HepG2 (cell line): ENCODE results near the gene MARVELD3. TPM values are rescaled to one million over a fixed set of nuclear protein-coding genes. Genes with fewer than 3 reads are reported as not detected.

Source experiments
- AGO1 ChIP-seq: fragments of 200-400 bp; formaldehyde crosslinking; IDR thresholded peaks from 2 replicates; pipeline ENCODE4 v1.6.1; 2017; ENCODE audit warnings: mild to moderate bottlenecking, low read depth, low read length, moderate library complexity; ENCODE audit not compliant: poor library complexity, severe bottlenecking
- ELF3 ChIP-seq: IDR thresholded peaks from 2 replicates; pipeline ENCODE4 v1.6.1; 2016; ENCODE audit warnings: missing genetic modification reagents, missing compliant biosample characterization
- GFI1 ChIP-seq: sonication (generic); formaldehyde crosslinking; IDR thresholded peaks from 2 replicates; pipeline ENCODE4 v1.5.0; 2020; ENCODE audit warnings: missing genetic modification reagents, mild to moderate bottlenecking, borderline replicate concordance
- NR2F6 ChIP-seq, 2 experiments: IDR thresholded peaks; 2 replicates each; pipeline ENCODE4 v1.6.1; 2016; ENCODE audit warnings: antibody characterized with exemption in 1 of 2, mild to moderate bottlenecking in 1 of 2
- PAWR ChIP-seq: sonication (generic); formaldehyde crosslinking; IDR thresholded peaks from 2 replicates; pipeline ENCODE4 v1.4.0; 2020; ENCODE audit warnings: missing genetic modification reagents, mild to moderate bottlenecking, borderline replicate concordance
- REXO4 ChIP-seq: sonication (generic); formaldehyde crosslinking; IDR thresholded peaks from 2 replicates; pipeline ENCODE4 v1.8.0; 2022; ENCODE audit warnings: missing genetic modification reagents, mild to moderate bottlenecking, borderline replicate concordance
- RFX3 ChIP-seq: IDR thresholded peaks from 2 replicates; pipeline ENCODE4 v1.6.1; 2016; ENCODE audit warnings: missing biosample characterization, missing genetic modification reagents
- TARDBP ChIP-seq: sonication (generic); formaldehyde crosslinking; IDR thresholded peaks from 2 replicates; pipeline ENCODE4 v1.8.0; 2022; ENCODE audit warnings: mild to moderate bottlenecking, missing genetic modification reagents
- ZFP90 ChIP-seq: sonication (generic); formaldehyde crosslinking; IDR thresholded peaks from 2 replicates; pipeline ENCODE4 v1.8.0; 2022; ENCODE audit warnings: missing genetic modification reagents, mild to moderate bottlenecking, inconsistent platforms, borderline replicate concordance
- ZNF567 ChIP-seq: sonication (generic); formaldehyde crosslinking; IDR thresholded peaks from 2 replicates; pipeline ENCODE4 v1.8.1; 2023; ENCODE audit warnings: mild to moderate bottlenecking, missing genetic modification reagents, borderline replicate concordance
- ZNF619 ChIP-seq: sonication (generic); formaldehyde crosslinking; IDR thresholded peaks from 2 replicates; pipeline ENCODE4 v1.4.0; 2020; ENCODE audit warnings: mild to moderate bottlenecking, missing genetic modification reagents
- ZNF782 ChIP-seq: sonication (generic); formaldehyde crosslinking; IDR thresholded peaks from 2 replicates; pipeline ENCODE4 v1.4.0; 2020; ENCODE audit warnings: missing genetic modification reagents, mild to moderate bottlenecking, borderline replicate concordance
- polyA plus RNA-seq, 8 experiments: library from polyadenylated mRNA; depleted of rRNA in 3 of 8; stranded (reverse) in 7 of 8; unstranded in 1 of 8; fragments of >200 nt; fragmentation: Illumina TruSeq in 4 of 8; extraction: Trizol in 4 of 8; gene quantifications; 2 replicates each; pipeline versions ENCODE4 v1.2.1 to v1.2.3, GENCODE V29; 2011 to 2016; ENCODE audit warnings: low read depth in 4 of 8, missing spikeins in 1 of 8, mixed read lengths in 1 of 8; ENCODE audit not compliant: insufficient read depth in 1 of 8
- total RNA-seq, 5 experiments: library from RNA; depleted of rRNA; stranded (reverse); fragments of >200 nt; fragmentation: Illumina TruSeq; extraction: Trizol; gene quantifications; 2 replicates each; pipeline ENCODE4 v1.2.3, GENCODE V29; 2016; ENCODE audit warnings: low read depth in 1 of 5
- TF ChIP-seq, protein P1 (sequence below): sonication (generic); formaldehyde crosslinking; conservative IDR thresholded peaks from 2 replicates; pipeline ENCODE4 v1.4.0; 2020; ENCODE audit warnings: mild to moderate bottlenecking, missing genetic modification reagents, moderate library complexity
- TF ChIP-seq, protein P2 (sequence below): sonication (generic); formaldehyde crosslinking; IDR thresholded peaks from 2 replicates; pipeline ENCODE4 v1.4.0; 2020; ENCODE audit warnings: missing genetic modification reagents
- TF ChIP-seq, protein P3 (sequence below): sonication (generic); formaldehyde crosslinking; IDR thresholded peaks from 2 replicates; pipeline ENCODE4 v1.8.1; 2023; ENCODE audit warnings: missing genetic modification reagents, inconsistent platforms, borderline replicate concordance
- TF ChIP-seq, protein P4 (sequence below): fragments of 450-650 bp; IDR thresholded peaks from 2 replicates; pipeline ENCODE4 v1.6.1; 2016
- TF ChIP-seq, protein P5 (sequence below): sonication (generic); formaldehyde crosslinking; IDR thresholded peaks from 2 replicates; pipeline ENCODE4 v1.5.0; 2020; ENCODE audit warnings: missing genetic modification reagents

The MARVELD3 gene
- total and polyA plus RNA-seq, 2 of the 13 experiments (the other 11 are each of a cell fraction or from before 2014, with no cell fraction given) = 4.8 to 5.6 TPM

DNA sequence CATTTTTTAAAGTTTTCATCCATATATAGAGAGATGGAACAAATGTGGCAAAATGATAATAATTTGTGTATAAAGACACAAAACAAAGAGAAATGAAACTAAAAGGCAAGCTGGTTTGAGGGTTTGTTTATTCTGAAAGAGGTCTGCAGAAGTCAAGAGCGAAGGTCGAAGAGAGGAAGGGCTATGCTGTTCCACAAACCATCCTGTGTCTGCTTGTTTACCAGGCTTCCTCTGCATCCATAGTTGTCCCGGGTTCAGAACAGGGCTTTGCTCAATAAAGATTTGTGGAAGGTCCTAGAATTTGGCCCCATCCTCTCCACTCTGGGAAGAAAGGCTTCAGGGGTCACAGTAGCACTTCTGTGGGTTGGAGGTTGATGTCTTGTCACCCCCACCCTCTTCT lies 2.4 kb upstream of the MARVELD3 start (continued):
- TF ChIP-seq ZNF619 (CRISPR knock-in tag) (no peak), PAWR (CRISPR knock-in tag) (no peak), NR2F6 (IDR thresholded peaks at IDR 0.05) (no peak), NR2F6 (CRISPR knock-in tag; IDR thresholded peaks at IDR 0.05) (peak; percentile 42; the same call in 1 of the 2 replicates), TARDBP (CRISPR knock-in tag) (0 out of 2 replicates have a peak, but pooled peaks have one; percentile 58), REXO4 (no peak), RFX3 (CRISPR knock-in tag) (no peak), ZNF782 (CRISPR knock-in tag) (no peak), ELF3 (peak; percentile 81), ZFP90 (no peak), GFI1 (no peak), ZNF567 (CRISPR knock-in tag) (no peak), AGO1 (no peak)
- TF ChIP-seq, protein P1, sequence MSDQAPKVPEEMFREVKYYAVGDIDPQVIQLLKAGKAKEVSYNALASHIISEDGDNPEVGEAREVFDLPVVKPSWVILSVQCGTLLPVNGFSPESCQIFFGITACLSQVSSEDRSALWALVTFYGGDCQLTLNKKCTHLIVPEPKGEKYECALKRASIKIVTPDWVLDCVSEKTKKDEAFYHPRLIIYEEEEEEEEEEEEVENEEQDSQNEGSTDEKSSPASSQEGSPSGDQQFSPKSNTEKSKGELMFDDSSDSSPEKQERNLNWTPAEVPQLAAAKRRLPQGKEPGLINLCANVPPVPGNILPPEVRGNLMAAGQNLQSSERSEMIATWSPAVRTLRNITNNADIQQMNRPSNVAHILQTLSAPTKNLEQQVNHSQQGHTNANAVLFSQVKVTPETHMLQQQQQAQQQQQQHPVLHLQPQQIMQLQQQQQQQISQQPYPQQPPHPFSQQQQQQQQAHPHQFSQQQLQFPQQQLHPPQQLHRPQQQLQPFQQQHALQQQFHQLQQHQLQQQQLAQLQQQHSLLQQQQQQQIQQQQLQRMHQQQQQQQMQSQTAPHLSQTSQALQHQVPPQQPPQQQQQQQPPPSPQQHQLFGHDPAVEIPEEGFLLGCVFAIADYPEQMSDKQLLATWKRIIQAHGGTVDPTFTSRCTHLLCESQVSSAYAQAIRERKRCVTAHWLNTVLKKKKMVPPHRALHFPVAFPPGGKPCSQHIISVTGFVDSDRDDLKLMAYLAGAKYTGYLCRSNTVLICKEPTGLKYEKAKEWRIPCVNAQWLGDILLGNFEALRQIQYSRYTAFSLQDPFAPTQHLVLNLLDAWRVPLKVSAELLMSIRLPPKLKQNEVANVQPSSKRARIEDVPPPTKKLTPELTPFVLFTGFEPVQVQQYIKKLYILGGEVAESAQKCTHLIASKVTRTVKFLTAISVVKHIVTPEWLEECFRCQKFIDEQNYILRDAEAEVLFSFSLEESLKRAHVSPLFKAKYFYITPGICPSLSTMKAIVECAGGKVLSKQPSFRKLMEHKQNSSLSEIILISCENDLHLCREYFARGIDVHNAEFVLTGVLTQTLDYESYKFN (CRISPR knock-in tag) = peak; percentile 83
- TF ChIP-seq, protein P2, sequence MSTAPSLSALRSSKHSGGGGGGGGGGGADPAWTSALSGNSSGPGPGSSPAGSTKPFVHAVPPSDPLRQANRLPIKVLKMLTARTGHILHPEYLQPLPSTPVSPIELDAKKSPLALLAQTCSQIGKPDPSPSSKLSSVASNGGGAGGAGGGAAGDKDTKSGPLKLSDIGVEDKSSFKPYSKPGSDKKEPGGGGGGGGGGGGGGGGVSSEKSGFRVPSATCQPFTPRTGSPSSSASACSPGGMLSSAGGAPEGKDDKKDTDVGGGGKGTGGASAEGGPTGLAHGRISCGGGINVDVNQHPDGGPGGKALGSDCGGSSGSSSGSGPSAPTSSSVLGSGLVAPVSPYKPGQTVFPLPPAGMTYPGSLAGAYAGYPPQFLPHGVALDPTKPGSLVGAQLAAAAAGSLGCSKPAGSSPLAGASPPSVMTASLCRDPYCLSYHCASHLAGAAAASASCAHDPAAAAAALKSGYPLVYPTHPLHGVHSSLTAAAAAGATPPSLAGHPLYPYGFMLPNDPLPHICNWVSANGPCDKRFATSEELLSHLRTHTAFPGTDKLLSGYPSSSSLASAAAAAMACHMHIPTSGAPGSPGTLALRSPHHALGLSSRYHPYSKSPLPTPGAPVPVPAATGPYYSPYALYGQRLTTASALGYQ (CRISPR knock-in tag) = no peak
- TF ChIP-seq, protein P3, sequence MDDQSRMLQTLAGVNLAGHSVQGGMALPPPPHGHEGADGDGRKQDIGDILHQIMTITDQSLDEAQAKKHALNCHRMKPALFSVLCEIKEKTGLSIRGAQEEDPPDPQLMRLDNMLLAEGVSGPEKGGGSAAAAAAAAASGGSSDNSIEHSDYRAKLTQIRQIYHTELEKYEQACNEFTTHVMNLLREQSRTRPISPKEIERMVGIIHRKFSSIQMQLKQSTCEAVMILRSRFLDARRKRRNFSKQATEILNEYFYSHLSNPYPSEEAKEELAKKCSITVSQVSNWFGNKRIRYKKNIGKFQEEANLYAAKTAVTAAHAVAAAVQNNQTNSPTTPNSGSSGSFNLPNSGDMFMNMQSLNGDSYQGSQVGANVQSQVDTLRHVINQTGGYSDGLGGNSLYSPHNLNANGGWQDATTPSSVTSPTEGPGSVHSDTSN = no peak
- TF ChIP-seq, protein P4, sequence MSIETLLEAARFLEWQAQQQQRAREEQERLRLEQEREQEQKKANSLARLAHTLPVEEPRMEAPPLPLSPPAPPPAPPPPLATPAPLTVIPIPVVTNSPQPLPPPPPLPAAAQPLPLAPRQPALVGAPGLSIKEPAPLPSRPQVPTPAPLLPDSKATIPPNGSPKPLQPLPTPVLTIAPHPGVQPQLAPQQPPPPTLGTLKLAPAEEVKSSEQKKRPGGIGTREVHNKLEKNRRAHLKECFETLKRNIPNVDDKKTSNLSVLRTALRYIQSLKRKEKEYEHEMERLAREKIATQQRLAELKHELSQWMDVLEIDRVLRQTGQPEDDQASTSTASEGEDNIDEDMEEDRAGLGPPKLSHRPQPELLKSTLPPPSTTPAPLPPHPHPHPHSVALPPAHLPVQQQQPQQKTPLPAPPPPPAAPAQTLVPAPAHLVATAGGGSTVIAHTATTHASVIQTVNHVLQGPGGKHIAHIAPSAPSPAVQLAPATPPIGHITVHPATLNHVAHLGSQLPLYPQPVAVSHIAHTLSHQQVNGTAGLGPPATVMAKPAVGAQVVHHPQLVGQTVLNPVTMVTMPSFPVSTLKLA = no peak
- TF ChIP-seq, protein P5, sequence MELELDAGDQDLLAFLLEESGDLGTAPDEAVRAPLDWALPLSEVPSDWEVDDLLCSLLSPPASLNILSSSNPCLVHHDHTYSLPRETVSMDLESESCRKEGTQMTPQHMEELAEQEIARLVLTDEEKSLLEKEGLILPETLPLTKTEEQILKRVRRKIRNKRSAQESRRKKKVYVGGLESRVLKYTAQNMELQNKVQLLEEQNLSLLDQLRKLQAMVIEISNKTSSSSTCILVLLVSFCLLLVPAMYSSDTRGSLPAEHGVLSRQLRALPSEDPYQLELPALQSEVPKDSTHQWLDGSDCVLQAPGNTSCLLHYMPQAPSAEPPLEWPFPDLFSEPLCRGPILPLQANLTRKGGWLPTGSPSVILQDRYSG (CRISPR knock-in tag) = no peak
